Keratinocyte (primary cell): ENCODE measurements around the gene NAA30. TPM values are rescaled to one million over a fixed set of nuclear protein-coding genes. Genes with fewer than 3 reads are reported as not detected.

ENCODE experiments used
- DNase-seq: peaks from one replicate; pipeline ENCODE4 v3.0.0-alpha.2; 2011; ENCODE audit warnings: low read depth, missing footprints, low spot score
- FAIRE-seq: peaks from 2 replicates; lab custom pipeline; 2011; peaks lifted over from hg19 to GRCh38; lab: Jason Lieb, UNC
- H2AFZ ChIP-seq: 2 replicates; pipeline ENCODE4 v1.6.0; 2012; ENCODE audit warnings: low read length, control low read depth, inconsistent platforms; ENCODE audit not compliant: control insufficient read depth
- H3K27ac ChIP-seq: 2 replicates; pipeline ENCODE4 v1.5.1; 2011; ENCODE audit warnings: low read length; ENCODE audit not compliant: control insufficient read depth, insufficient read depth
- H3K27me3 ChIP-seq: 3 replicates; pipeline ENCODE4 v1.6.0; 2011; ENCODE audit warnings: low read length; ENCODE audit not compliant: control insufficient read depth, insufficient read depth; ENCODE audit errors: extremely low read depth
- H3K36me3 ChIP-seq, 2 experiments: 2 replicates in 1 of 2; 3 replicates in 1 of 2; pipeline ENCODE4 v1.5.1; 2011; ENCODE audit warnings: low read length in 2 of 2, mild to moderate bottlenecking in 1 of 2; ENCODE audit not compliant: control insufficient read depth in 2 of 2, insufficient read depth in 2 of 2; ENCODE audit errors: extremely low read depth in 1 of 2
- H3K4me1 ChIP-seq: 3 replicates; pipeline ENCODE4 v1.5.1; 2011; ENCODE audit warnings: low read length; ENCODE audit not compliant: control insufficient read depth, insufficient read depth; ENCODE audit errors: extremely low read depth
- H3K4me2 ChIP-seq: 3 replicates; pipeline ENCODE4 v1.6.0; 2011; ENCODE audit warnings: low read depth, low read length; ENCODE audit not compliant: control insufficient read depth, insufficient read depth; ENCODE audit errors: extremely low read depth
- H3K4me3 ChIP-seq, 3 experiments: fragments of 200-600 bp in 1 of 3; sonication (generic) in 1 of 3; 2 replicates in 2 of 3; 3 replicates in 1 of 3; pipeline ENCODE4 v1.5.1; 2011 to 2016; ENCODE audit warnings: low read length in 3 of 3, mild to moderate bottlenecking in 3 of 3, control low read depth in 2 of 3, inconsistent platforms in 1 of 3, low read depth in 1 of 3, mixed read lengths in 1 of 3, mixed run types in 1 of 3, moderate library complexity in 1 of 3; ENCODE audit not compliant: control insufficient read depth in 2 of 3, insufficient read depth in 2 of 3; ENCODE audit errors: extremely low read depth in 1 of 3
- H3K79me2 ChIP-seq: 2 replicates; pipeline ENCODE4 v1.6.0; 2012; ENCODE audit warnings: low read length; ENCODE audit not compliant: control insufficient read depth, insufficient read depth
- H3K9ac ChIP-seq: 3 replicates; pipeline ENCODE4 v1.6.0; 2011; ENCODE audit warnings: low read length; ENCODE audit not compliant: control insufficient read depth, insufficient read depth; ENCODE audit errors: extremely low read depth
- H3K9me1 ChIP-seq: 3 replicates; pipeline ENCODE4 v1.6.0; 2011; ENCODE audit warnings: low read length; ENCODE audit not compliant: control insufficient read depth, insufficient read depth; ENCODE audit errors: extremely low read depth
- H3K9me3 ChIP-seq: 2 replicates; pipeline ENCODE4 v1.5.1; 2012; ENCODE audit warnings: low read depth, low read length; ENCODE audit not compliant: control insufficient read depth
- H4K20me1 ChIP-seq: 3 replicates; pipeline ENCODE4 v1.6.0; 2011; ENCODE audit warnings: low read length; ENCODE audit not compliant: control insufficient read depth, insufficient read depth; ENCODE audit errors: extremely low read depth
- CTCF ChIP-seq, 3 experiments: IDR thresholded peaks in 1 of 3; conservative IDR thresholded peaks in 1 of 3; optimal IDR thresholded peaks in 1 of 3; 2 replicates in 2 of 3; 3 replicates in 1 of 3; pipeline versions ENCODE3 to v1.5.1; 2011; ENCODE audit warnings: low read length in 3 of 3, mild to moderate bottlenecking in 3 of 3, moderate library complexity in 2 of 3, control low read depth in 1 of 3, inconsistent platforms in 1 of 3; ENCODE audit not compliant: insufficient read depth in 2 of 3; ENCODE audit errors: extremely low read depth in 1 of 3
- EZH2 ChIP-seq: IDR thresholded peaks from one replicate; pipeline ENCODE4 v1.6.1; 2012; ENCODE audit warnings: inconsistent platforms, mild to moderate bottlenecking, low read length, moderate library complexity
- dilution Hi-C: fragments of 300-500 bp; cut with MboI; formaldehyde crosslinking; loops from one replicate; pipeline ENCODE4 v1.7.0; 2020; ENCODE audit warnings: low sequenced_read_pairs; ENCODE audit not compliant: extremely low pct_ligation_motif_present
- polyA plus RNA-seq, 5 experiments: library from polyadenylated mRNA; depleted of rRNA in 3 of 5; stranded (reverse) in 3 of 5; stranded (forward) in 1 of 5; unstranded in 1 of 5; fragments of >200 nt; gene quantifications; 1 replicate in 1 of 5; 2 replicates in 3 of 5; 3 replicates in 1 of 5; pipeline versions ENCODE4 v1.2.1 to v1.2.3, GENCODE V29; 2011 to 2012; ENCODE audit warnings: missing spikeins in 2 of 5, low read depth in 1 of 5, low replicate concordance in 1 of 5

The NAA30 gene
- polyA plus RNA-seq, 1 donor (not counting 4 experiments of a cell fraction or from before 2014, with no cell fraction given): 19.4 TPM

GRCh38 chr14:57400556-57401494 is 10.4 kb downstream of the NAA30 start:
- H3K4me2 ChIP-seq: no peak overlapping the region
- H3K4me1 ChIP-seq: peaks cover 3% of the 10 kb centered on the region
- H3K36me3 ChIP-seq: peaks cover 8 to 11% of the 10 kb centered on the region in 2 experiments
- no peak for FAIRE-seq
- H3K79me2 ChIP-seq: peaks cover 32% of the 10 kb centered on the region
- H3K27ac ChIP-seq: no peak overlapping the region
- no peak overlapping the region for H2AFZ ChIP-seq
- TF ChIP-seq EZH2 (no peak), CTCF (optimal IDR thresholded peaks at IDR 0.05 in 1 of 3, IDR thresholded peaks at IDR 0.05 in 1 of 3, conservative IDR thresholded peaks at IDR 0.05 in 1 of 3; ENCODE audit: extremely low read depth in 1 of 3, insufficient read depth in 2 of 3, low read length in 3 of 3) (no peak)
- H4K20me1 ChIP-seq: no peaks in the 10 kb centered on the region
- H3K9ac ChIP-seq: no peak overlapping the region
- DNase-seq: no peak
- no peaks in the 10 kb centered on the region for H3K9me3 ChIP-seq
- dilution Hi-C loops: no loop called here
- no peaks in the 10 kb centered on the region for H3K9me1 ChIP-seq
- no peak overlapping the region for H3K4me3 ChIP-seq
- H3K27me3 ChIP-seq: no peaks in the 10 kb centered on the region

- no peak for TF ChIP-seq CTCF (optimal IDR thresholded peaks at IDR 0.05 in 1 of 3, IDR thresholded peaks at IDR 0.05 in 1 of 3, conservative IDR thresholded peaks at IDR 0.05 in 1 of 3; ENCODE audit: extremely low read depth in 1 of 3, insufficient read depth in 2 of 3, low read length in 3 of 3)
- TF ChIP-seq EZH2: no peak
- Histone ChIP-seq H3K27ac (no peak overlapping the region), H3K79me2 (peaks cover 29% of the 10 kb centered on the region), H3K27me3 (no peaks in the 10 kb centered on the region), H3K4me2 (no peak overlapping the region), H3K9ac (no peak overlapping the region), H2AFZ (no peak overlapping the region), H3K36me3 (peaks cover 8 to 11% of the 10 kb centered on the region in 2 experiments), H3K9me3 (no peaks in the 10 kb centered on the region), H4K20me1 (no peaks in the 10 kb centered on the region), H3K4me3 (no peak overlapping the region), H3K4me1 (peaks cover 3% of the 10 kb centered on the region), H3K9me1 (no peaks in the 10 kb centered on the region)
- DNase-seq (no peak), FAIRE-seq (no peak)
- dilution Hi-C loops: no loop called here
Observed at GRCh38 chr14:57401501-57401900, 11.1 kb downstream of the NAA30 start.
